DMS 273 treated with DMSO at 0.1 percent for 48 hours (cell line): ENCODE data around the gene ELOVL2.
"Not testable (repeated sequence)": the region's sequence is repeated elsewhere in the genome, so short reads cannot be mapped to it uniquely, and the experiment has no call there.

Experiments
- DNase-seq: peaks from one replicate; lab custom pipeline; 2025; lab: John Stamatoyannopoulos, UW

ELOVL2 gene, protein sequence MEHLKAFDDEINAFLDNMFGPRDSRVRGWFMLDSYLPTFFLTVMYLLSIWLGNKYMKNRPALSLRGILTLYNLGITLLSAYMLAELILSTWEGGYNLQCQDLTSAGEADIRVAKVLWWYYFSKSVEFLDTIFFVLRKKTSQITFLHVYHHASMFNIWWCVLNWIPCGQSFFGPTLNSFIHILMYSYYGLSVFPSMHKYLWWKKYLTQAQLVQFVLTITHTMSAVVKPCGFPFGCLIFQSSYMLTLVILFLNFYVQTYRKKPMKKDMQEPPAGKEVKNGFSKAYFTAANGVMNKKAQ

DNA sequence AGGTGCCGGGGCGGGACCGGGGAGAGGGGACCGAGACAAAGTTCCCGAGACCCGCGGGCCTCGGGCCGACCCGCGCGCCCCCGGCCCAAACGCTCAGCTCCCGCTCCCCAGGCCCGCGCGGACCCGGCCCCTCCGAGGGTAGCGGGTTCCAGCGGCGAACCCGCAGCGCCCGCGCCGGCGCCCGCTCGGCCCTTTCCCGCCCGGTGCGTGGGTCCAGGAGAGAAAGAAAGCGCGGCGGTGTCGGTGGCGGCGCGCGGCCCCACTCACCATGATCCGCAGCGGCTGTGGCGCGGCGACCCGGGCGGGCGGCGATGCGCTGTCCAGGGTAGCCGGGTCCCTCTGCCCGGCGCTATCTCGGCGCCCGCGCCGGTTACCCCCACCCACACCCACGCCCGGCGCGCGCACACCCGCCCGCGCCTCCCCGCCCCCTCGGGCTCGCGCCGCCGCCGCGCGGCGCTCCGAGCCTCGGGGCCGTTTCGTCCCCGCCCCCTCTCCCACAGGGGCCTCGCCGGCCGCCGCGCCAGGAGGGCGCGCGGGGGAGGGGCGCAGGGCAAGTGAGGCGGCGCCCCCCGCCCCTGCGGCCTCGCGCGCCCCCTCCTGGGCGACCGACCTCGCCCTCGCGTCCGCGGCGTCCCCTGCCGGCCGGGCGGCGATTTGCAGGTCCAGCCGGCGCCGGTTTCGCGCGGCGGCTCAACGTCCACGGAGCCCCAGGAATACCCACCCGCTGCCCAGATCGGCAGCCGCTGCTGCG lies at the start of gene ELOVL2:
Gene ELOVL2 (minus strand): TSS at position 345 of the 751 bp plus-strand sequence. CDS start 75 bp downstream, at position 270.
- DNase-seq: no peak

DNA sequence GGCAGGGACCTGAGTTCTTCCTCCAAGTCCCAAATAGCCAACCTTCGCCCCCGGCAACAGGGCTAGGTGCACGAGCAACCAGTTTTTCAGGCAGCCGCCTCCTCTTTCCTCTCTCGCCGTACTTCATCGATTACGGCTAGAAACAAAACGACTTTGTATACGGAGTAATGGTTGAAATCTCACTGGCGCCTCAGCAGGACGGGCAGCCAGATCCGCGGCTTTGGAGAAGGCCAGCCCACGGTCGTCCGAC lies 49.2 kb upstream of the ELOVL2 start:
- DNase-seq: no peak

DNA sequence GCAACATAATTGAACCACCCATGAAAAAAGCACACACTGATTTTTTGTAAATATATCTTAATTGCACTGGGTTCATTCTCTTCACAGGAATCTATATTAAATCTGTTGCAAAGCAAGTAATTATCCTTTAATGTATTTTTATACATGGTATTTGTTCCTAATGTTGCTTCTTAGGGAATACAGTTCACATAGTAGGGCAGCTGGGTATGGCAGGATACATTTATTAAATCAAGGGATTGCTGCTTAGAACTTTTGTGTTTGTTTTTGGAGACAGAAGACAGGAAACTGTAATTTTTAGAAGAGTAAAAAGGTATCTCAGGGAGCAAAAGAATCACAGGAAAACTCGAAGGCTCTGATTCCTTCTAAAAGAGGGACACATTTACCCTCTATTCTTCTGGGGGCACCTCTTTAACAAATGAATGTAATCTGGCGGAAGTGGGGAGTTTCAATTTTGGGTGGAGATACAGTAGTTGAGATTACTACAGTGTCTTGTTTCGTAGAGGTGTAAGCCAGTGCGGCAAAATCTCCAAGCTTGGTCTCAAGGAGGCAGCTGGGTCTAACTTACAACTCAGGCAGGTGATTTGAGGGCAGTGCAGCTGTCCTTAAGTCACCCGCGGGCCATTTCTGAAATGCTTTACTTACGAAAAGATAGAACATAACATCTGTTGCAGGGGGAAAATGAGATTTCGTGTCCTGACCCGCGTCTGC lies 48.7 kb upstream of the ELOVL2 start:
- DNase-seq: peak; percentile 43

DNA sequence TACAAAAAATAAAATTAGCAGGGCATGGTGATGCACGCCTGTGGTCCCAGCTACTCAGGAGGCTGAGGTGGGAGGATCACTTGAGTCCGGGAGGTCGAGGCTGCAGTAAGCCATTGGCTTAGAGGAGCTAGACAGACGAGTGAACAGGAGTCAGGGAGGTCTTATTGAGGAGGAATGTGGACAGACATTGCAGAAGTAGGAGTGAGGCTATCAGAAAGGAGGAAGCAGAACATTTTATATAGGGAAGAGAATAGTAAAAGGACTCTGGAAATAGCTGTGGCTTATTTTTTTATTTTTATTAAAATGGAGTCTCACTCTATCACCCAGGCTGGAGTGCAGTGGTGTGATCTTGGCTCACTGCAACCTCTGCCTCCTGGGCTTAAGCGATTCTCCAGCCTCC lies 47.0 kb upstream of the ELOVL2 start:
- DNase-seq: not testable (repeated sequence)

DNA sequence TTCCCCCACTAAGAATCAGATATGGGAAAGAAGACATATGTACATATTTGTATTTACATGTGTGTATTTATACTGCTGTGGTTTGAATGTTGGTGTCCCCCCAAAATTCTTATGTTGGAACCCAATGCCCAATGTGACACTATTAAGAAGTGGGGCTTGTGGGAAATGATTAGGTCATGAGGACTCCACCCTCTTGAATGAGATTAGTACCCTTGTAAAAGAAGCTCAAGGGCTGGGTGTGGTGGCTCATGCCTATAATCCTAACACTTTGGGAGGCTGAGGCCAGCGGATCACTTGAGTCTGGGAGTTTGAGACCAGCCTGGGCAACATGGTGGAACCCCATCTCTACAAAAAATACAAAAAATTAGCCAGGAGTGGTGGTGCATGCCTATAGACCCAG lies 45.6 kb upstream of the ELOVL2 start:
- no peak for DNase-seq

DNA sequence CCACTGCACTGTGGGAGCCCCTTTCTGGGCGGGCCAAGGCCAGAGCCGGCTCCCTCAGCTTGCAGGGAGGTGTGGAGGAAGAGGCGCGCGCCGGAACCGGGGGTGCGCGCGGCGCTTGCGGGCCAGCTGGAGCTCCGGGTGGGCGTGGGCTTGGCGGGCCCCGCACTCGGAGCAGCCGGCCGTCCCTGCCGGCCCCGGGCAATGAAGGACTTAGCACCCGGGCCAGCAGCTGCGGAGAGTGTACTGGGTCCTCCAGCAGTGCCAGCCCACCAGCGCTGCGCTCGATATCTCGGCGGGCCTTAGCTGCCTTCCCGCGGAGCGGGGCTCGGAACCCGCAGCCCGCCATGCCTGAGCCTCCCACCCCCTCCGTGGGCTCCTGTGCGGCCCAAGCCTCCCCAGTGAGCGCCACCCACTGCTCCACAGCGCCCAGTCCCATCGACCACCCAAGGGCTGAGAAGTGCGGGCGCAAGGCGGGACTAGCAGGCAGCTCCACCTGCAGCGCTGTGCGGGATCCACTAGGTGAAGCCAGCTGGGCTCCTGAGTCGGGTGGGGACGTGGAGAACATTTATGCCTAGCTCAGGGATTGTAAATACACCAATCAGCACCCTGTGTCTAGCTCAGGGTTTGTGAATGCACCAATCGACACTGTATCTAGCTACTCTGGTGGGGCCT lies 43.2 kb upstream of the ELOVL2 start:
- DNase-seq: not testable (repeated sequence)

DNA sequence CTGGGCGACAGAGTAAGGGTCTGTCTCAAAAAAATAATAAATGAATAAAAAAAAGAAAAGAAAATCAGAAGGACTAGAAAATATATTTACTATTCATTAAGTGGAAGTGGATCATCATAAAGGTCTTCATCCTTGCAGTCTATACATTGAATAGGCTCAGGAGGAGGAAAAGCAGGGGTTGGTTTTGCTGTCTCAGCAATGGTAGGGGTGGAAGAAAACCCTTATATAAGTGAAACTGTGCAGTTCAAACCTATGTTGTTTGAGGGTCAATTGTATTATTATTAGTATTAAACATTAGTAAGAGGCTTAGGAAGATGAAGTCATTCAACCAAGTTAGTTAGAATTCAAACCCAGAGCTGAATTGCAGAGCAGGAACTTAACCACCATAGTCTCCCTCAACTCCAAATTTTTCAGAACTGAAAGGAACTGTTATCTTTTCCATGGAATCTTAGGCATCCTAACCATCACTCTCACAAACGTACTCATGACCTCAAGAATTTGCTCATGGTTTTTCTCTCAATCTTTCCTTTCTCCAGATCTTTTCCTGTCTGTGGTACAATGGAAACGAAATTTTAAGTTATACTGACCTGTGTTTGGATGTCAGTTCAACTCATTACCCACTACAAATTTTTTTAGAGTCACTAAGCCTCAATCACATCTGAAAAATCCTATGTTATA lies 41.8 kb upstream of the ELOVL2 start:
- DNase-seq: no peak

DNA sequence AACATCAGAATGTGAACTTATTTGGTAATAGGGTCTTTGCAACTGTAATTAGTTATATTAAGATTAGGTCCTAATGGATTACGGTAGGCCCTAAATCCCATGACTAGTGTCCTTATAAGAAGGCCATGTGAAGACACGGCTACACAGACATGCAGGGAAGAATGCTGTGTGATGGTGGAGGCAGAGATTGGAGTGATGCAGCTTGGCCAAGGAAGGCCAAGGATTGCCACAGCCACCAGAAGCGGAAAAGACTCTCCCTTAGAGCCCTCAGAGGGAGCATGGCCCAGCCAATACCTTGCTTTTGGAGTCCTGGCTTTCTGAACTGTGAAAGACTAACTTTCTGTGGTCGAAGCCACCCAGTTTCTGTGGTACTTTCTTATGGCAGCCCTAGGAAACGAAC lies 39.9 kb upstream of the ELOVL2 start:
- no peak for DNase-seq

DNA sequence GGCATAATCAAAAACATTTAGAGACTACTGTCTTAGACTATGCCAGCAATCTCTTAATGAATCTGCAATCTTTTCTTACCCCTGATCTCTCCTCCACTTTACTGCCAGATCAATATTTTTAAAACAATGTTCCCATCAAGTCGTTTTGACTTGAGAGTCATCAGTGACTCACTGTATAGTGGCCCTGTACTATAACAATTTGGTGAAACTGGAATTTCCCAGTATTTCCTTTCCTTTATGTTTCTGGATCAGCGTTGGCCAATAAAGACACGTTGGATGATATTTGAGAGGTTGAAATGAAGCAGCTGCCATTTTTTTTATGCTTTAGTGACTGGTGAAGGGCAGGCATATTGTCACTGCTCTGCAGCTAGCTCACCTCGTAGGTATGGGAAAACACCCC lies 39.4 kb upstream of the ELOVL2 start:
- no peak for DNase-seq

DNA sequence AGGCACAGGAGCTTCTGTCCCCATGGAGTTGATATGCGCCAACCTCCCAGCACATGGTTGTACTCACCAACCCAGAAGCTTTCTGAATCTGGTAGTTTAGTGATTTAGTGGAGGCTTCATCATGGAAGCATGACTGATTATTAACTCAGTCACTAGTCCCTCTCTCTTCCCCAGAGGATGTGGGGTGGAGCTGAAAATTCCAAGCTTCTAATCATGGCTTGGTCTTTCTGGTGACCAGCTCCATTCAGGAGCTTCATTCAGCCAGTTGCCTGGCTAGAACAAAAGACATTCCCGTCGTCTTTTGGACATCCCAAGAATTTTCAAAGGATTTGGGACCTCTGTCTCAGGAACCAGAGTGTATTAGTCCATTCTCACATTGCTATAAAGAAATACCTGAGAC lies 36.2 kb upstream of the ELOVL2 start:
- DNase-seq: no peak

DNA sequence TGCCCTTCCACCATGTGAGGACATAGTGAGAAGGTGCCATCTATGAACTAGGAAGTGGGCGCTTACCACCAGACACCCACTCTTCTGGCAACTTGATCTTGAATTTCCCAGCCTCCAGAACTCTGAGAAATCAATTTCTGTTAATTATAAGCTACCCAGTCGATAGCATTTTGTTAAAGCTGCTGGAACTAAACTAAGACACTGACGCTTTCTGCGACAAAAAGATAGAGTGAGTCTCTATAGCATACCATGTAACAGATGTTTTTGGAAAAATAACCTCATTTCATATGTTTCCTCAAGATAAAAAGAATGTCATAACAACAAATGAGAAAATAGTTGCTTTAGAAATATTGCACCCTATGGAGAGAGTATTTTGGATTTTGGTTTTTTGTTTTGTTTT lies 34.2 kb upstream of the ELOVL2 start:
- DNase-seq: no peak

DNA sequence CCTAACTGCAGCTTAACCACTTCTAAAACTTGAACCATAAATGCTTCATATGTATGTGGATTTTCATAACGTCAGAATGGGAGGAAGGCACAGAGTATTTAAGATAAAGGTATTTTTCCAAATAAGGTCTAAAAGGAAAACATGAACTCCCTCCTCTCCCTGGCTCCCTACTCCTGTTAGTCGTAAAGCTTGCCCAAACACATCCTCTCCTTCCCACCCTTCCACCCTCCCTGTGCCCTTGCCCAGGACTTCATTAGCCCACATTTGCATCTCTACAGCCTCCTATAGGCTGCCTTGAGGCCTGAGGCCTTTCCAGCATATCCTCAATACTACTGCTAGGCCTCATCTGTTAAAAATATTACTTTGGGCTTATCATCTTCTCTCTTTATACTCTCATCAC lies 32.4 kb upstream of the ELOVL2 start:
- no peak for DNase-seq

DNA sequence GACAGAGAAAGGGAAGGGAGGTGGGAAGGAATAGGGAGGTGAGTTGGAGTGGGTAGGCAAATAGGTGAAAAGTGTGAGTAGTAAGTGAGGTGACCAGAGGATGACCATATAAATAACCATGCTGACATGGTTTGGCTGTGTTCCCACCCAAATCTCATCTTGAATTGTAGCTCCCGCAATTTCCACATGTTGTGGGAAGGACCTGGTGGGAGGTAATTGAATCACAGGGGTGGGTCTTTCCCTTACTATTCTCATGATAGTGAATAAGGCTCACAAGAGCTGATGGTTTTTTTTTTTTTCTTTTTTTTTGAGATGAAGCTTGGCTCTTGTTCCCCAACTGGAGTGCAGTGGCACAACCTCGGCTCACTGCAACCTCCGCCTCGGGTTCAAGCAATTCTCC lies 28.0 kb upstream of the ELOVL2 start:
- no peak for DNase-seq

DNA sequence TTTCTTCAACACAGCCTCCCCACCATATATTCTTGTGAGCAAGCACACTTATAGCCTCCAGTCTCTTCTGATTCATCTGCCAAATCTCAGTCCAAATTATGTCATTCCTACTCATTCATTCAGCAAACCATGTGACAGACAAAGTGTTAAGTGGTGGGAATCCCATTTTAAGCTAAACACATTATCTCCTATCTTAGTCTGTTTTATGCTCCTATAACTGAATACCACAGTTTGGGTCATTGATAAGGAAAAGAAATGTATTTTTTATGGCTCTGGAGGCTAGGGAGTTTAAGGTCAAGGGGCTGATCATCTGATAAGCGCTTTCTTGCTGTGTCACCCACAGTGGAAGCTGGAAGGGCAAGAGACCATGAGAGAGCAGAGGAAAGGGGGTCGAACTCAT lies 25.7 kb upstream of the ELOVL2 start:
- DNase-seq: no peak

DNA sequence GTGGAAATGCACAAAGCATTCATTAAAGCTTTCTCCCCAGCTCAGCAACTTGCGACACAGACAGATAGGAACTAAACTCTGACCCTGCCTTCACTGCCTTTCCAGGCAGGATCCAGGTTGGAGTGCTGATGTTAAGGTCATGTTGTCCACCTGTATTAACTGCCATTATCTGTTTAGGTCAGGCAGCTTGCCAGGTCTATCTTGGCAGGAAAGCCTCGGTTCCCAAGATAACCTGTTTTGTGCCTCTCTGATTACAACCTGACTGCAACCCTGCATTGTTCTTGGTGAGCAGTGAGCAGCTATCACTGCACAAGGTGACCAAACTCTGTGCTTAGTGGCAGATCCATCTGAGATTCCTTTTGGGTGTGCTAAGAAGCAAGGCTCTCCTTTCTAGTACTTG lies 23.2 kb upstream of the ELOVL2 start:
- DNase-seq: no peak

DNA sequence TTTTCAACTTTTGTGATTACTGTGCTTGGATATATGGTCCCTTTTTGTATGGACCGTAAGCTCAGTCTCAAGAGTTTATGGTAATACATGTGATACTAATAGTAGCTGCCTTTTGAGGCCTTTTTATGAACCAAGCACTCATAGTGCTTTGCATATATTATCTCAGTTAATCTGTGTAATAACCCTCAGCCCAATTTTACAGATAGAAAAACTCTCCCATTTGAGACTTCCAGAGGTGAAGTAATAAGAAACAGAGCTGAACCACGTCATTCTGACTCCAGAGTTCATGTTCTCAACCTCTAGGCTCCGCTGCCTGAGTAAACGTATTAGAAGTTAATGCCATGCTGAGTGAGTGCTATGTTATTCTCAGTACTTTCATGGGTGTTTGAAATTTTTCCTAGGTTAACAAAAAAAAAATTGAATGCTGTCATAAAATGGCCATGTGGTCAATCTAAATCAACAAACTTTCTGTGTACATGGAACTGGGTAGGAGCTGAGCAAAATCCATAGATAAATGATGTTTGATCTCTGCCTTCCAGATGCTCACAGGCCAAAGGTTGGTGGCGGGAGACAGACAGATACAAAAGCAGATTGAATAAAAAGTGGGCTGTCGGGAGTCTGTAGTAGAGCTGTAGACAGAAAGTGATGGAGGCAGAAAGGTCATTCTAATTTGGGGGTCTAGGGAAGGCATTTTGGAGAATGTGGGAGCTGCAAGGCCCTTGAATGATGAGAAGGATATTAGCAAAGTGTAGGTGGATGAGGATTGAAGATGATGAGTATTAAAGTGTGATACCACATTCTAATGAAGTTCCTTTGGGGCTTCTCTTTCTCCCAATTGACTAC lies 22.6 kb upstream of the ELOVL2 start:
- no peak for DNase-seq

DNA sequence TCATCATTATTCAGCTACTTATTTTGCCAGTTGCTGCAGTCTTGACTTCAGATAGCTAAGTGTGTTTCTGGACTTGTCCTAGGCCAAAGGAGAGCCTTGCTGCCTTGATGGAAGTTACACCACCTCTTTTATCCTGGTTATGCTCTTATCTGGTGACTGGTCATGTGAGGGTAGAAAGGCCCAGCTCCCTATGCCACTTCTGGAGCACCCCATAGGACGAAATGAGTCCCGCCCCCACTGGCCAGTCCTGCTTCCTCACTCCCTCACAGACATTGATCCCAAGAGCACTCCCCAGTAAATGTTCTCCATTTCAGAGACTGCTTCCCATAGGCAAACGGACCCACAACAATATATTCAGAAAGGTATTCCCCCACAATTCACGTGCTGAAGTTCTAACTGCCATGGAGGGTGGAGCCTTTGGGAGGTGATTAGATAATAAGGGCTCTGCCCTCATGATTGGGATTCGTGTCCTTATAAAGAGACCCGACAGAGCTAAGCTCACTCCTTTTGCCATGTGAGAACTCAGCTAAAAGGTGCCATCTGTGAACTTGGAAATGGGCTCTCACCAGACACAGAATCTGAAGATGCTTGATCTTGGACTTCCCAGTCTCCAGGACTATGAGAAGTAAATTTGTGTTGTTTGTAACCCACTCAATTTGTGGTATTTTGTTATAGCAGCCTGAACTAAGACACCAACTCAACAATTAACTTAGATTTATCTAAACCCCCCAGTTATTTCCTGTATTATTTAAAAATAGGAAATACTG lies 21.5 kb upstream of the ELOVL2 start:
- DNase-seq: no peak

DNA sequence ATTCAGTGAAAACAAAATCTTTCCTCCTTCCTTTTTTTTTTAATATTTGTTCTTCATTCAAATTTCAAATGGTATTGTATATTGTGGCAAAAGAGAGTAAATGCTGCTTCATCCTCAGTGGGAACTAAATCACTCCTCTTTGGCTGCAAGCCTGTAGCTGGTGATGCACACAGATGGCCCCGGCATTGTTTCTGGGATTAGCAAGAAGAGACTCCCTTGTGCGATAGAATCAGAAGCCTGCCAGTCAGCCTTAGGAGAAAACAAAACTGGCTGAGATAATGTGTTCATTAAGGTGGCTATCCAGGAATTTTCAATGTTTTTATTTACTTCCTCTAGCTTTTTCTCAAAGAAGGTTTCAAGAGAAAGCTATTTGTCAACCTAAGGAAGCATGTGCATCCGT lies 20.7 kb upstream of the ELOVL2 start:
- DNase-seq: no peak

DNA sequence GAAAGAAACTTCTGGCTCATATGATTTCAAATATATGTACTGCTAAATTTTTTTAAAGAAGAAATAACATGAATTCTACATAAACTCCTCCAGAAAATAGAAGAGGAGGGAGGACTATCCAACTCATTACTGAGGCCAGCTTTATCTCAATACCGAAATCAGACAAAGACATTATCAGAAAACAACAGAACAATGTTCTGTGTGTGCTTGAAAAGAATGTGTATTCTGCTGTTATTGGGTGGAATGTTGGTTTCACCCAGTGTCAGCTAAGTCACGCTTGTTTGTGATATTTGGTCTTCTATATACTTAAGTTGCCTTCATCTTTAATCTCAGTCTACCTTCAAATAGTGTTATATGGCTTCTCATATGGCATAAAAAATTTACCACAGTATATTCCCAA lies 18.6 kb upstream of the ELOVL2 start:
- no peak for DNase-seq

DNA sequence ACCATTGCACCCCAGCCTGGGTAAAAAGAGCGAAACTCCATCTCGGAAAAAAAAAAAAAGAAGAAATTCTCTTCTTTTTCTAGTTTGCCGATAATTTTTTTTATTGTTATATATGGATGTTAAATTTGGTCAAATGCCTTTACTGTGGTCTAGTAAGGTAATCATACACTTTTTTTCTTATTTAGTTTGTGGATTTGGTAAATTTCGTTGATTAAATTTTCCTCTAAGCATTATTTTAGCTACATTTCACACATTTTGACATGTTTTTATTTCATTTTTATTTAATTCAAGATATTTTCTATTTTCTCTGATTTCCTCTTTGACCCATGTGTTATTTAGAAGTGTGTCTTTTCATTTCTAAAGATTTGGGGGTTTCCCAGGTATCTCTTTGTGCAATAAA lies 18.0 kb upstream of the ELOVL2 start:
- DNase-seq: no peak

DNA sequence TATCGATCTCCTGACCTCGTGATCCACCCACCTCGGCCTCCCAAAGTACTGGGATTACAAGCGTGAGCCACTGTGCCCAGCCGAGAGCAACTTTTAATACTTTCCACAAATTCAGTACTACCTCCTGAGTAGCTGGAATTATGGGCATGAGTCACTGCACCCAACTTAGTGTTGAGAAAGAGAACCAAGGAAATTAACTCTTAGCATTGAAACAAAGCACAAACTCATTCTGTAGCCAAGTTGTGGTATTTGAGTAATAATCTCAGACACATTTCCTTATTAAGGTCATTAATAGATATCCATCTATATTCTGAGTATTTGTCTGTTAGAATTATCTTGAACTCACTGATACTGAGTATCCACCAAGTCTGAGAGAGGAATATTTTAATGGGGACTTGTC lies 14.3 kb upstream of the ELOVL2 start:
- no peak for DNase-seq
